HG03159 (cell line): ENCODE results near the gene CRIP1.

ENCODE experiments used
- ATAC-seq: cut with Tn5 transposase; IDR thresholded peaks from one replicate; pipeline ENCODE4 v1.9.1; 2021; ENCODE audit warnings: mild to moderate bottlenecking, moderate library complexity; ENCODE audit not compliant: unreplicated experiment

Gene CRIP1

GRCh38 chr14:105486163-105486973 lies at the start of gene CRIP1:
TSS of gene CRIP1 (plus strand) at chr14:105486886. CDS start at chr14:105487260, 374 bp downstream.
- no peak for ATAC-seq

GRCh38 chr14:105436891-105437722 lies 49.6 kb upstream of the CRIP1 start:
- ATAC-seq, result no peak

- no peak for ATAC-seq
Measured at GRCh38 chr14:105437723-105438500, 48.8 kb upstream of the CRIP1 start.

- ATAC-seq, result no peak
Measured at GRCh38 chr14:105439179-105439578, 47.5 kb upstream of the CRIP1 start.

- no peak for ATAC-seq
Measured at GRCh38 chr14:105439710-105440553, 46.8 kb upstream of the CRIP1 start.

GRCh38 chr14:105440554-105440900 lies 46.2 kb upstream of the CRIP1 start:
- ATAC-seq, result no peak

- no peak for ATAC-seq
Measured at GRCh38 chr14:105440992-105441391, 45.7 kb upstream of the CRIP1 start.

GRCh38 chr14:105442125-105442524 lies 44.6 kb upstream of the CRIP1 start:
- ATAC-seq, result no peak

- ATAC-seq, result no peak
Measured at GRCh38 chr14:105442834-105443233, 43.9 kb upstream of the CRIP1 start.

GRCh38 chr14:105444859-105445258 lies 41.8 kb upstream of the CRIP1 start:
- ATAC-seq, result no peak

- no peak for ATAC-seq
Measured at GRCh38 chr14:105445290-105445689, 41.4 kb upstream of the CRIP1 start.

GRCh38 chr14:105445901-105446845 lies 40.5 kb upstream of the CRIP1 start:
- no peak for ATAC-seq

- no peak for ATAC-seq
Measured at GRCh38 chr14:105446971-105447370, 39.7 kb upstream of the CRIP1 start.

GRCh38 chr14:105447651-105448640 lies 38.7 kb upstream of the CRIP1 start:
- no peak for ATAC-seq

GRCh38 chr14:105448706-105449111 lies 38.0 kb upstream of the CRIP1 start:
- no peak for ATAC-seq

- ATAC-seq, result no peak
Measured at GRCh38 chr14:105449276-105450122, 37.2 kb upstream of the CRIP1 start.

GRCh38 chr14:105450123-105450505 lies 36.6 kb upstream of the CRIP1 start:
- no peak for ATAC-seq
